ENCODE results near the gene RAB43.
"Not testable (repeated sequence)": the region's sequence is repeated elsewhere in the genome, so short reads cannot be mapped to it uniquely, and the experiment has no call there.

RAB43 gene

GRCh38 chr3:129100274-129100673, 21.3 kb downstream of the RAB43 start:
- no peak for TF ChIP-seq CTCF (IDR thresholded peaks at IDR 0.05; ENCODE audit: low read depth, low read length)
- no peak for DNase-seq (ENCODE audit: extremely low read depth, low read depth)

- no peak for DNase-seq (ENCODE audit: extremely low read depth, low read depth)
These were observed 26.3 kb downstream of the RAB43 start for GRCh38 chr3:129095285-129095684.

GRCh38 chr3:129088312-129088711, 33.3 kb downstream of the RAB43 start:
- DNase-seq (ENCODE audit: extremely low read depth, low read depth) = not testable (repeated sequence)

More at GRCh38 chr3:129095285-129095684, 26.3 kb downstream of the RAB43 start:
- TF ChIP-seq CTCF (IDR thresholded peaks at IDR 0.05; ENCODE audit: low read depth, low read length) = no peak

GRCh38 chr3:129087904-129088303, 33.7 kb downstream of the RAB43 start:
- DNase-seq (ENCODE audit: extremely low read depth, low read depth) = not testable (repeated sequence)

GRCh38 chr3:129087138-129087702, 34.4 kb downstream of the RAB43 start:
- no peak for DNase-seq (ENCODE audit: extremely low read depth, low read depth)
- no peak for TF ChIP-seq CTCF (IDR thresholded peaks at IDR 0.05; ENCODE audit: low read depth, low read length)

GRCh38 chr3:129085818-129086217, 35.8 kb downstream of the RAB43 start:
- no peak for DNase-seq (ENCODE audit: extremely low read depth, low read depth)
- no peak for TF ChIP-seq CTCF (IDR thresholded peaks at IDR 0.05; ENCODE audit: low read depth, low read length)

GRCh38 chr3:129085165-129085715, 36.4 kb downstream of the RAB43 start:
- no peak for DNase-seq (ENCODE audit: extremely low read depth, low read depth)
- TF ChIP-seq CTCF (IDR thresholded peaks at IDR 0.05; ENCODE audit: low read depth, low read length) = no peak

- DNase-seq (ENCODE audit: extremely low read depth, low read depth) = no peak
- TF ChIP-seq CTCF (IDR thresholded peaks at IDR 0.05; ENCODE audit: low read depth, low read length) = no peak
These were observed 37.1 kb downstream of the RAB43 start for GRCh38 chr3:129084501-129084900.
